NCI-H2227 (cell line): ENCODE data around the gene ASRGL1.
A peak's percentile ranks its signal among the peaks of the same experiment; 100 is the strongest.

Source experiments
- DNase-seq: peaks from one replicate; lab custom pipeline; 2025; ENCODE audit not compliant: unreplicated experiment; lab: John Stamatoyannopoulos, UW

The ASRGL1 gene

DNA sequence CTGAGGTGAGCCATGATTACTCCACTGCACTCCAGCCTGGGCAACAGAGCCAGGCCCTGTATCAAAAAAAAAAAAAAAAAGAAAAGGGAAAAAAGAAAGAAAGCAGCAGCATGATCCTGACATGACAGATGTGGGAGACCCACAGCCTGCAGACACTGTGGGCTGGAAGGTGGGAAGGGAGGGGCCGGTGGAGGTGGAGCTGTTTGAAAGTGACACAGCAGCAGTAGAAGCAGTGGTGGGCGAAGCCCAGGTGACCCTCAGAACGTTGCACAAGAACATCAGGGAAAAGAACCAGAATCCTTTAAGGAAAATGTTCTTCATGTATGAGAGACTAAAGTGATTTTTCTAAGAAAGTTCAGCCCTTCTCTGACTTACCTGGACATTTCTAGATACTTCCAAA lies 55.3 kb downstream of the ASRGL1 start:
- DNase-seq: no peak

DNA sequence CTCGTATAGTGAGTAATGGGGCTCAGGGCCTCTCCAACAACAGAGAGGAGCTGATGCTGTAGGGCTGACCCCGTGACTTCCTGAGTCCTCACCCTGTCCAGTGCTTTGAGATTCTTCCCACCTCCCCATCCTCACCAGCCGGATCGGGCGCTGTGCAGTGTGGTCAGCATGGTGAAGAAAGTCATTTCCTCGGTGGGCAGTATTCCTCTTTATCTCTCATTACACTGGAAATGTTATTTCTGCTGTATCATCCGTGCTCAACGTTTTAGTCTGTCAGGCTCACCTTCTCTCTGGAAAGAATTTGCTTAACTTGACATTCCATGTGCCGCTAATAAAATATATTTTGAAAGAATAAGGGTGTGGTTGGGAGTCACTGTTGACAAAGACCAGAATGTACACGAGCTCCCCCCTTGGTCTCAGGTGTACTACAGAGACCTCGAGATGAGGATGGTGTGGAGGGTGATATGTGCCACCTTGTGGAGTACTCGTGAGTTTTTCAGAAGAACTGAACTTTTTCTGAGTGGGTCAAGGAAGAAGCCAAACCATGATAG lies 55.9 kb downstream of the ASRGL1 start:
- no peak for DNase-seq

DNA sequence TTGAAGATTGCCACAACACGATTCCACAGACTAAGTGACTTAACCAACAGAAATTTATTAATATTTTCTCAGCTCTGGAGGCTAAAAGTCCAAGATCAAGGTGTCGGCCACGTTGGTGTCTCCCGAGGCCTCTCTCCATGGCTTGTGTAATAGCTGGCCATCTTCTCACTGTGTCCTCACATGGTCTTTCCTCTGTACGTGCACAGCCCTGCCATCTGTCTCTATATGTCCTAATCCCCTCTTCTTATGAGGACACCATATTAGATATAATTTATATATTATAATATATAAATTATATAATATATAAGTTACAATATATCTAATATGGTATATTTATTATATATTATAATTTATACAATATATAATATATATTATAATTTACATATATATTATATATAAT lies 56.5 kb downstream of the ASRGL1 start:
- no peak for DNase-seq

DNA sequence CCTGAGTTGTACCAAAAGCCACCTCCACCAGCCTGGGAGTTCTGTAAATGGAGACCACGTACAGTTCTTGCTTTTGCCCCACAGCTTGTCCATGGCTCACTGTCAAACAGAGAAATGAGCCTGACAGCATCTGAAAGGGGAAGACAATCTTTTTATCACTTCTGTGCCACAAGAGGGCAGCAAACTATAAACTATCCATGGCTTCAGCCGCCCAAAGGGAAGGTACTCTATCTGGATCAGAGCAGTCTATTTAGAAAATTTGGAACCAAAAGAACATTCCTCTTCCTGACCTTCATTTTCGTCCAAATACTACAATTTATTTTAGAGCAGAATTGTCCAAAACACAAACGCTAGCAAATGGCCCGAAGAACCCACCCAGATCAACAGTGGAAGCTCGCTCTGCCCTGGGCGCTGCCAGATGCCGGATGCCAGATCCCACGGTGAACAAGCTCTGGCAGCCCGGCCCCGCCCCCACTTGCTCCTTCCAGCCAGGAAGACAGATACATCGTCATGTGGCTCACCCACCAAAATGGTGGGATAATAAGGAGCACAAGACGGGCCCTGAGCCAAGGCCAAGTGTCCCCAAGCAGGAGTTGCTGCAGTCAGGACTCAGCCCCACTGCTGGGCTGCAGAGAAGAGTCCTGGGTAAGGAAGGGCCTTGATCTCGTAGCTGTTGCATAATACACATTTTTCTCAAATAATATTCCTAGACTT lies 57.7 kb downstream of the ASRGL1 start:
- DNase-seq: peak; percentile 92

DNA sequence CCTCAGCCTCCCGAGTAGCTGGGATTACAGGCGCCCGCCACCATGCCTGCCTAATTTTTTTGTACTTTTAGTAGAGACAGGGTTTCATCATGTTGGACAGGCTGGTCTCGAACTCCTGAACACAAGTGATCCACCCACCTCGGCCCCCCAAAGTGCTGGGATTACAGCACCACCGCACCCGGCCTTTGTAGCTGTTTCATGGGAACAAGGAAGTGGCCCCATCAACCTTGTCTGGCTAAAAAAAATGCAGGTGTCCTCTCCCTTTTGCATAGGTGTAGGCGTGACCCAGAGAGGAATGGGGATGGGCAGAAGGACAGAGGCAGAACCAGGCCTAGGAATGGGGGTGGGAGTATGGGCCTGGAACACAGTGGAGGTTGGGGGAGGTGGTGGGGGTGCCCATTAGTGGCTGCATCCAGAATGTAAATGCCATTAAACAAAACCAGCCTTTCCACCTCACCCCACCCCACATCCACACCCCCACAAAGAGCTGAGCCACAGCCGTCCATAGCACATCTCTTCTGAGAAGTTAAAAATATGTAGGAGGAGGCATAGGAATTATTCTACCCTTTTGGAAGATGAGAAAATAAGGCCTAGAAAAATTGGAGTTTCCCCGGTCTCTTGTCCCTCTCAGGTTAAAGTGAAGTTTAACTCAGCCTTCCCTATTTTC lies 58.8 kb downstream of the ASRGL1 start:
- no peak for DNase-seq

DNA sequence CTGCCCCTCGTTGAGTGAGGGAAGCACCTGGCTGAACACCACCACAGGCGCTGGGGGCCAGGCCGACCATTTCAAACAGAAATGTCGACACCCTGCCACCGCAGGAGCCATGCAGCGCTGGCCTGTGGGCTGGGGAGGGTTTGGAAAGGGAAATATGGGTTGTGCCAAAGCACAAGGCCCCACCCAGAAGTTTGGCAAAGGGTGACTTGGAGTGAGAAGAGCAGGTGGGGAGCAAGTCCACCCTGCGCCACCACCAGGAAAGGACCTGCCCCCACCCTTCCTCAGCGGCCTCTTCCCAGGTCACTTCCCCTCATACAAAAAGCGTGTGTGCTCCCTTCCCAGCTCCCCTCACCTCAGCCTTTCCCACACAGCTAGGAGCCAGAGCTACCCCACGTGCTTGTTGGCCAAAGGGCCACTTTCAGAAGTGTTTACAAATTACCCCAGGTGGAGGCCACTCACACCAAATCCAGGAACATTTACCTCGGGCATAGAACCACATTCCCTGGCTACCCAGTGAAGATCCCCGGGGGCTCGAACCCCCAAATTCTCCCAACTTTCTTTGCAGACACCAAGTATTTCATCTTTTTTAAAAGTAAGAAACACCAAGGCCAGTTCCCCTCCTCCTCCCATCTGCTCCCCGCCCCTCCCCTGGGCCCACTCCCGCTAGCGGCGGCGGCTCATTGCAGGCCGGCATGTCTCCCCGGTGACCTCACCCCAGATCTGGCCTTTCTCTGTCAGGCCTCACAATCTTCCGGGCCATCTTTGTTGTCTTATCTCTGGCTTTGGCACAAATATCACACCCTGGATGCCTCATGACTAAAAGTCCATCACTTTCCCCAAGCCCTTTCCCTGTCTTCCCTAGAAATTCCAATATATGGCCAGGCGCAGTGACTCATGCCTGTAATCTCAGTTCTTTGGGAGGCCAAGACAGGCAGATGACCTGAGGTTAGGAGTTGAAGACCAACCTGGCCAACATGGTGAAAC lies 61.1 kb downstream of the ASRGL1 start:
- DNase-seq: no peak

DNA sequence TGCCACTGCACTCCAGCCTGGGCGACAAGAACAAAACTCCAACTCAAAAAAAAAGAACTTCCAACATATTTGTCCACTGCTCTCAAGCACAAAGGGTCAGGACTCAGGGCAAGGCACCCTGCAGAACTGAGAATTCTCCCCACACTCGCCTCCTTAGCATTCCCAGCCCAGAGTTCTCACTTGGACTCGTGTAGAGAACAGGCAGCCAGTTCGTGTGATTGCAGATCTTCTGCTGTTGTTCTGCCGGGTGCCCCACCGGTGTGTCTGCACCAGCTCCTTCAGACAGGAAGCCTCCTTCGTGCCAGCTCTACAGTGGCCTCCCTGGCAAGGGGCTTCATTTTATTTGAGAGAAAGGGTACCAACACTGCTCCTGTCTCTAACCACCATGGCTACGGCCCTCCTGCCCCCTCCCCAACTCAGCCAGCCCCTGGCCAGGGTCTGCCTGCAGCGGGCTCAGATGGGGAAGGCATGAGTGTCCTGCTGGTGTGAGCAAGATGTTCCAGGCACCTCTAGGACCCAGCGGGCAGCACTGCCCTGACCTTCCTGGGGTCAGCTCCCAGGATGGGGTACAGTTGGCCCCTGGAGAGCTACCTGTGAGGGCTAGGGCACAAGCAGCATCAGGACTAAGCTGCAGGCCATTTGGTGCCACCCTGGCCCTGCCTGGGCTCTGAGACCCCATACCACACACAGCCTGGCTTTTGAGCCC lies 62.1 kb downstream of the ASRGL1 start:
- DNase-seq: no peak

DNA sequence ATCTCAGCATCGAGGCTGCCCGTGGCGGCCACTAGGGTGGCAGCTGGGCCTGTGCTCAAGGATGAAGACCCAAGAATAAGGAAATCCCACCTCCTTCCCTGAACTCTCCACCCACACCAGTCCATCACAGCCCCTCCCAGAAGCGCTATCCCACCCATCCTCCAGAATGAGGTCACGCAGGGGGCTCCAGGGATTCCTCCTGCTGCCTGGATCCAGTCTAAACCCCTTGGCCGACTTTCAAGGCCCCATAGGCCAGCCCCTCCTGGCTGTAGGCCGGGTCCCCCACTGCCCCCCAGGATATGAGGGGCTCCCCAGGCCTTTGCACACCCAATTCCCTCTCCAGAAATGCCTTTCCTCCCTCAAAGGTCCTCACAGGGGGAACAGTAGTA lies 62.6 kb downstream of the ASRGL1 start:
- DNase-seq: no peak

DNA sequence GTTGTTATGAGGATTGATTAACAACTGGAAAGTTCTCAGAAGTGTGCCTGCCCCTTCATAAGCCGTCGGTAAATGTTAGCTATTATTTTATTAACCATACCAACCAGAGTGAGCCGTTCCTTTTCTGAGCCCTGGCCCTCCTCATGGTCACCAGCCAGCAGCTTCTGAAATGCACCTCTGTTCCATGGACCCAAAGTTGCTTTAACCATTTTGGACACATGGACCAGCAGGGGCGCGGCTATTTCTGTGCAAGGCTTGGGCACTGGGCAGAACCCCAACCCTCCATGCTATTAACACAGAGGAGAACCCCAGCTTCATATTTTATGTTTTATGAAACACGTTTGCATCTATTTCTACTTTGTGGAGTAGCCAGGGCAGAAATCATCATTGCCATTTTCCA lies 63.0 kb downstream of the ASRGL1 start:
- DNase-seq: no peak

DNA sequence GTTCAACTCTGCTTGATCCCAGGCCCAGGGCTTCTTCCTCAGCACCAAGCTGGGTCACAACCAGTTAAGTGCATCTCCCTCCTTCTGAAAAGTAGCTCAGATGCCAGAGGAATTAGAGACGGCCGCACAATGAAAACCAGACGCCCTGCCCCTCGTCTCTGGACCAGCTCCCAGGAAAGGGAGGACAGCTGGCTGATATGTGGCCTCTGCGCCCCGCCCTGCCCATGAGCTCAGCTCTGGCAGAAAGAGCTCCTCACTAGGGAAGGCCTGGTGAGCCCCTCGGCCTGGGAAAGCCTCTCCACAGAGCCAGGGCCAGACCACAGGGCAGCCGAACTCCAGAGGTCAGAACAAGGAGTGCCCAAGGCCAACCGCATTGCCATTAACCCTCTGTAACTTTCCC lies 63.5 kb downstream of the ASRGL1 start:
- no peak for DNase-seq

DNA sequence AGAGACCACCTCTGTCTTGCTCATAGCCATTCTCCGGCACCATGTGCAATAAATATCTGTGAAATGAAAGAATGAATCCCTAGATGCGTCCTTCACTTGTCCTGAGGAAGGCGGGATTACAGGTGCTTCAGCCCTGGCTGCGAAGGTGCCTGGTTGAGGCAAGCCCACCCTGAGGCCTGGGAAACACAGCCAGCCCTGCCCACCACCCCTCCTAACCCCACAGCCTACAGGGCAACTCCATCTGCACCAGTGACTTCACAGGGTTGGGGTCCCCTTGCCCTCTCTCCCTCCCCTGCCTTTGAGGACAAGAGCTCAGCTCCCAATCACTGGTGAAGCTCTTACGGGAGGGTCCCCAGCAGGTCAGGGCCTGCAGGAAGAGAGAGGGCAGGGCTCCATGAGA lies 64.1 kb downstream of the ASRGL1 start:
- no peak for DNase-seq

DNA sequence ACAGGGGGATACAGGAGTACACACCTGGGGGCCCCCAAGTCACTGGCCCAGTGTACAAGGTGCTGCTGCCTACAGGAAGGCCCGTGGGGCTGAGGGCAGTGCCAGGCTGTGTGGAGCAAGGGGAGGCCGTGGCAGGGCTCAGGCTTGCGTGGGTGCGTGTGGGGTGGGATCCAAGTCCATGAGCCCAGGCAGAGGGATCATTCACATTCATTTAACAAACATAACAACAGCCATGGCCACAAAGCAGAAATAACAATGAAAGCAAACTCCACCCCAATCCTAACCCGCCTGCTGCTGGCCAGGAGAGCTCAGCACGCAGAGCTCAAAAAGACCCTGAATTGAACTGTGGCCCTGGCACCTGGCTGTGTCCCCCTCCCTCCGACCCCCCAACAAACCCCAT lies 64.6 kb downstream of the ASRGL1 start:
- DNase-seq: no peak

DNA sequence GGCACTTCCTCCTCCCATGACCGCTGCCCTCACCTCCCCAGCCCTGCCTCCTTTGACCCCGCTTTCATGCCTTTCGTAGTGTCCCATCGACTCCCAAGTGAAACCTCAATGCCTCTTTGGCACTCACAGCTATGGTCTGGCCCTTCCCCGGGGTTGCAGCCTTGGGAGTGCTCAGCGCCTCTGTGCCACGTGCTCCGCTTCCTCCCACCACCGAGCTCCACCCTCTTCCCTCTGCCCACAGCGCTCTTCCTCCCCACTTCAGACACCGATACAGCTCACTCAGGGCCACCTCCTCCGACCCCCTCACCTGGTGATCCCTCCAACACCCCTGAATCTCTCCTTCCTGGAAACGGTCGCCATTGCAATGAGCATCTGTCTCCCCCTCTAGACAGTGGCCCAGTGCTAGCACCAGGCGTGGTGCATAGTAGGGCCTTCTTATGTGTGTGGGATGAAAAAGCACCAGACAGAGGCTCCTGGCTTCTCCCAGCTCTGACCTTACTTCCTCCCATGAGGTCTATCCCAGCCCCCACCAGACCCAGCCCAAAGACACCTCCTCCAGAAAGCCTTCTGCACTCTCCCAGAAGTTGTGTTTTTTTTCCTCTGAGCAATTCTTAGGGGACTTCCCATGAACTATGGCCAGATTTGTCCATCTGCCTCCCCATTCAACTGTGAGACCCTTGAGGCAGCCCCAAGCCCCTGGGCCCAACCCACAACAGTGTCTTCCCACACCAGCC lies 65.1 kb downstream of the ASRGL1 start:
- no peak for DNase-seq

DNA sequence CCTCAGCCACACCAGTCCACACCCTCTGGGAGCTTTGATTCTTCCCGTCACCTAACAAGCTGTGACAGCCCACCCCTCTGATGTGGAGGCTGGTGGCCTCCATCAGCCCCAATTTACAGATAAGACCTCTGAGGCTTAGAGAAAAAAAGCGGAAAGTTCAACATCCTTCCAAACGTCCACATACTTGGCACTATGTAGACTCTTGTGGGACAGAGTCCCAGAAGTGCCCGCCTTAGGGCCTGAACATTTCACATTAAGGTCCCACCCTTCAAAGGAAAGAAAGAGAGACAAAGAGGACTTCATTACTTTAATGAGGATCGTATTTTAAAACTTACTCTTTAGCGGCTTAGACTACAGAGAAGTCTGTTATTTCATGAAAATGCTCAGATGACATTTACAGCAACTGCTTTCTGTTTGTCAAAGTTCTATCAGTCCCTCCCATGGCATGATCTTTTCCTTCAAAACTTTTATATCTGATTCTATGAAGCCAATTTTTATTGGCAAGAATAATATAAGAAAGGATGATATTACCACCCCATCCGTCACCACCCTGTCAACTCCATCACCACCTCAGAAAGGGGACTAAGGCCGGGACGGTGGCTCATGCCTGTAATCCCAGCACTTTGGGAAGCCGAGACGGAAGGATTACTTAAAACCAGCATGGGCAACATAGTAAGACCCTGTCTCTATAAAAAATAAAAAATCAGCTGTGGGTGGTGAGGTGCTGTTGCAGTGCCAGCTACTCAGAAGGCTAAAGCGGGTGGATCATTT lies 65.9 kb downstream of the ASRGL1 start:
- no peak for DNase-seq

DNA sequence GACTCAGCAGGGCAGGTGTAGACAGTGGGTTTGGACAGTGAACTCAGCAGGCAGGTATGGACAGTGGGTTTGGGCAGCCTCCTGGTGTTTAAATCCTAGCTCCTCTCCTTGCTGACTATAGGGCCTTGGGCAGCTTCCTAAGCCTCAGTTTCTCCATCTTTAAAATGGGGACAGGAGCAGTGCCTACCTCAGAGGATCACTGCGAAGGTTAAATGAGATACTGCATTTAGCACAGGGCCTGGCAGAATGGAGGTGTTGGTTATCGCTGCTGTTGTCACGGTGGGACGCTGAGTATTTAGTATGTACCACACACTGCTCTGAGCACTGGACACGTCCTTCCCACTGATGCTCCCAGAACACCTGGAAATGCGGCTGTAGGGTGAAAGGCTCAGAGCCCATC lies 67.2 kb downstream of the ASRGL1 start:
- DNase-seq: no peak

DNA sequence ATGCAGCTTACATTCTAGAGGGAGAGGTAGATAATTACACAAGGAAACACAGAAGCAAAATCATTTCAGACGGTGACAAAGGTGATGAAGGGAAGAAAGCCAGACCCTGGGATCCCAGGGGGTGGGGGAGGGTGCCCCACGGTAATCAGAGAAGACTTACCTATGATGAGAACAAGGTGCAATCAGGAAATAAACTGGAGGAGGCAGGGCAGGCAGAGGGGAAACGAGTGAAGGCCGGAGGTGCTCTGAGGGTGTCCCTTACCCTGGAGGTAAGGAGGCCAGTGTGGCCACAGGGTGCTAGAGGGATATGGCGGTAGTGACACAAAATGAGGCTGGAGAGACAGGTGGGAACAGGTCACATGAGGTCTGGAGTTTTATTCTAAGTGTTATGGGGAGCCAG lies 67.7 kb downstream of the ASRGL1 start:
- no peak for DNase-seq

DNA sequence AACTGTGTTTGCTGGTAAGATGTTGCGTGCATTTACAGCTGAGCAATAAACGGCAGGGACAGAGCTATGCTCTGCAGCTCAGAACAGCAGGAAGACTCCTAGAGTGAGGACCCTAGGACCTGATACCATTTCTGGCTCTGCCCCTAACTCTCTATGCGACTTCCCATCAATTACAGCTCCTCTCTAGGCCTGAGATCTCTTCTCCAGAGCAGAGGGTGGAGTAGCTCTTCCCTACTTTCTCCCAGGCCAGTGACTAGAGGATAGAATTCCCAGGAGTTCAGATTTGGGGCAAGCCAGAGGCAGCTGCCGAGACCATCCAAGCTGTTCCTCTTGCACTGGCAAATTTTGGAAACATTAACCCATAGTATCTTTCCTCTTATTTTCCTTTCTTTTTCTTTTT lies 68.8 kb downstream of the ASRGL1 start:
- no peak for DNase-seq

DNA sequence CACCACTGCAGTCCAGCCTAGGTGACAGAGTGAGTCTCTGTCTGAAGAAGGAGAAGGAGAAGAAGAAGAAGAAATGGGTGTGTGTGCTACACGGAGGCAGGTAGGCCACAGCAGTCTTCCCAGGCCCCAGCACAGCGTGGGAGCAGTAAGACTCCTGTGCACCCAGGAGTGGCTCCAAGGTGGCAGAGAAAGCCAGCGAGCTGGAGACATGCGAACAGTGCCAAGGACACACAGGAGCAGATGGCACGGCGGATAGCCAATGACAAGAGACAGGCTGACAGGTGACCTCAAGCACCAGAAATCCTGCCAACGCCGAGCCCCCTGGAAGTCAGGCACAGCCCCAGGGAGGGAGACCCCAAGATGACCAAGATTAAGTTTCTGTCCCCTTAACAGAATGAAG lies 72.6 kb downstream of the ASRGL1 start:
- no peak for DNase-seq

DNA sequence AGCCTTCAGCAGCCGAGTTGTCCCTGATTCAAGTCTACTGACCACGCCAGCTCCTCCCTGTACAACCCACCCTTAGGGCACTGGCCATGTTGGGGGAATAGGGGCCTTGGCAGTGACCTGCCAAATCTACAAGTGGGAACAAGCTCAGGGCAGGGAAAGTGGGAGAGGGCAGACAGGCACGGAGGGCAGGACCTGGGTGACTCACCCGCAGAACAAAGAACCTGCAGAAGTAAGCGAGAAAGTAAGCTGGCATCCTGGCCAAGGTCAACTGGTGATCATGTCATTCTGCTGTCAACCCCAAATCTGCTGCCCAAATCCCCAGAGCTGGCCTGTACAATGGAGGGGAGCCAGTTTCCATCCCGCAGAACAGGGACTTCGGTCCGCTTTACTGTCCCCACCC lies 73.7 kb downstream of the ASRGL1 start:
- DNase-seq: no peak

DNA sequence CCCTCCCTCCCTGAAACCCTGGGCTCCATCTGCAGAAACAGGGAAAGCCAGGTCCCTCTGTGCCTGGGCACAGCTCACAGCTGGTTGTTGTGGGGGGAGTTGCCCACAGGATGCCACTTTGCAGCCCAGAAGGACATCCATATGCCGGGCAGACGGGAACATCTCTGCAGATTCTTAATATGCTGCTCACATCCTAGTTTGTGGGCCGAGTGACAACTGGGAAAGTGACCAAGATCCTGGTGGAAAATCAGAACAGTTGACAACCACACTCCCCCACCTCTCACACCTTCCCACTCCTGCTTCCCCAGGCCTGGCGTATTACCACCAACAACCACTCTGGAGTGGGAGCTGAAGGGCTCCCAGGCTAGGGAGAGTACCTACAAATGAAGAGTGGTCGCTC lies 74.3 kb downstream of the ASRGL1 start:
- DNase-seq: no peak
